GM21717 (cell line): ENCODE results near the gene GRM3.

Experiments
- ATAC-seq: cut with Tn5 transposase; IDR thresholded peaks from one replicate; pipeline ENCODE4 v1.9.1; 2021; ENCODE audit warnings: mild to moderate bottlenecking, moderate library complexity; ENCODE audit not compliant: unreplicated experiment

GRM3 gene

DNA sequence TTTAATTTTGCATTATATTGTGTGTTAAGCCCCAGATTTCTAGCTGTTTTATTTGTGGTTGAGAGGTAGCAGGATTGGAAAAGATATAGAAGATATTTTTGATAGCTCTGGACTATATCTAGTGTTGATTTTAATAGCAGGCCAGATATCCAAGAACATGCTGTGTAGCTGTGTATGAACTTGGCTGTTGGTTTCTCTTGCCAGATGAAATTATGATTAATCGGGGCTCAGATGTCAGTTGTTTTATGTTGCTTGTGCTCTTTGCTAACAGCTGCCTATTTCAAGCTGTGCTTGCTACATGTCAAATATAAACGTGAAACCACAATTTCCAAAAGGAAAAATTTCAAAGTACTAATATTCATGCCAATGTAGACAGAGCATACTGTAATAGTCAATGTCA is 141.1 kb downstream of the GRM3 start:
- ATAC-seq, result no peak

DNA sequence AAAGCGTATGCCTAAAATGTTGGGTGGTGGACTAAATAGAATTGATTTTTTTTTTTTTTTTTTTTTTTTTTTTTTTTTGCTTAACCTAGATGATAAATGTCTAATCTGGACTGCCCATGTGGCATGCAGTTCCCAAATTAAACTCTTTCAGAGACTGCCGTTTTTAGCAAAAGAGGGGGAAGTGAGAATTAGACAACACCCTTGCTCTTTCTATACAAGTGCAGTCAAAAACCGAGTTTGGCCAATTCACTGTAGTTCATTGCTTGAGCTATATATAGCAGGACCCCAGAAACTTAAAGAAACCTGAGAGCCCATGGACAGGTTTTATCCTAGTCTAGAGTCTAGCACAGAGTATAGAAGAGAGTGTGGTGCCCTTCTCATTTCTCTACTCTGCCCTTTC is 141.9 kb downstream of the GRM3 start:
- peak; percentile 93 for ATAC-seq

DNA sequence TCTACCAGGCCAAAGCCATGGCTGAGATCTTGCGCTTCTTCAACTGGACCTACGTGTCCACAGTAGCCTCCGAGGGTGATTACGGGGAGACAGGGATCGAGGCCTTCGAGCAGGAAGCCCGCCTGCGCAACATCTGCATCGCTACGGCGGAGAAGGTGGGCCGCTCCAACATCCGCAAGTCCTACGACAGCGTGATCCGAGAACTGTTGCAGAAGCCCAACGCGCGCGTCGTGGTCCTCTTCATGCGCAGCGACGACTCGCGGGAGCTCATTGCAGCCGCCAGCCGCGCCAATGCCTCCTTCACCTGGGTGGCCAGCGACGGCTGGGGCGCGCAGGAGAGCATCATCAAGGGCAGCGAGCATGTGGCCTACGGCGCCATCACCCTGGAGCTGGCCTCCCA is 142.7 kb downstream of the GRM3 start:
- ATAC-seq, result no peak

DNA sequence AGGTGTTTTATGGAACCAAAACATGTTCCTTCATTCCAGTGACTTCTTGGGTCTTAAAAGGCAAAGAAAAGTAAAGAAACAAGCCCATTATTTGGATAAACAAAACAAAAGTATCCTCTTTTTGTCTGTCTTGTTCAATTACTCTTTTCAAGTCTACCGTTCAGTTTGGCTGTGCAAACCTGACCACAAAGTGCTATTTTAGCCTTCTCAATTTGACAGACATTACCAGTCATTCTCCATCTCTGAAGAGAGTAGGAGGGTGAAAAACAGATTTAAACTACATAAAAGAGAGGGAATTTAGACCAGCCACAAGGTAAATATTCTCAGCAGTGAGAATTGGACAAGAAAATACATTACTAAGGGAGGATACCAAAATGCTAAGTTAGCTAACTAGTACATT is 145.2 kb downstream of the GRM3 start:
- ATAC-seq, result peak; percentile 36

DNA sequence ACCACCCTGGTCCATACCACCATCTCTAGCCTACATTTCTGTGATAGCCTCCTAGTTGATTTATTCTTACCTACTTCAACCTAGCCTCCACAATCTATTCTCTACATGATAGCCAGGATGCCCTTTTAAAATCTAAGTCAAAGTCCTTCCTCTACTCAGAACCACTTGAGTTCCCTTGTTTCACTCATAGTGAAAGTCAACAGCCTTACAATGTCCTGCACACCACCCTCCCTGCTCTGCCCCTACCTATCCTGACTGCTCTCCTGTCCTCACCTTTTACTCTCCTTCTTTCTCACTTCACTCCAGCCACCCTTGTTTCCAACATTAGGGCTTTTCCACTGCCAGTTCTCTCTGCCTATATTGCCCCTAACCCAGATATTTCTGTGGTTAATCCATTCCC is 146.7 kb downstream of the GRM3 start:
- ATAC-seq, result peak; percentile 50

DNA sequence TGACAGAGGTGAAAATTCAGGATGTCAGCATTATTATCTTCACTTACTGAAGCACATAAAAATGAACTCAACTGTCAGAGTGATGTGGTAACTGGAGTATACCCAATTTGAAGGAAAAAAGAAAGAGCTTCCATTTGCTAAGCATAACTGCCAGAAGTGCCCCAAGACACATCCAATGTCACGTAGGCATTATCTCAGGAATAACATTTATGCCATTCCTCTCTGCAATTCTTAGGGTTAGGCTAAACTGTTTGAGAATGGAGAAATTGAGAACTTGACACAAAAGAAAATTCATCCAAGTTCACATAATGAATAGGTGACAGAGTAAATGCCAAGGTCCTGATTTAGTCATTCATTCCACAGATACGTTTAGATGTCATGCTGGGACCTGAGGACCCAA is 148.6 kb downstream of the GRM3 start:
- no peak for ATAC-seq

DNA sequence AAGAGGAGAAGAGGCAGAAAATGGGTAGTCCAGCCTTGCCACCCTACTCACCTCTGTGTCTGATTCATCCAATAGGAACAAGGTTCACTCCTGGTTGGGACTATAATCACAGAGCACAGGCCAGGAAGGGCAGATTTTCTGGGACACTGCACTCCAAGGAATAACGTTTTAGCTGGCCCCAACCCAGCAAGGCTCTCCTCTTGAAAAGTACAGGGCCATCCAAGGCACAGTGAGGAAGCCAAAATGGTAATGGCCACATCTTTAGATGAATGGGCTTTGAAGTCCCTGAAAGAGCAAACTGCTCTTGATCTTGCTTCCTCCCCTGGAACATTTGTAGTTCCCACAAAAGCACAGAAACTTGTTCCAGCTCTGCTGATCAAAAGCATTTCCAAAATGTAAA is 149.4 kb downstream of the GRM3 start:
- ATAC-seq, result no peak

DNA sequence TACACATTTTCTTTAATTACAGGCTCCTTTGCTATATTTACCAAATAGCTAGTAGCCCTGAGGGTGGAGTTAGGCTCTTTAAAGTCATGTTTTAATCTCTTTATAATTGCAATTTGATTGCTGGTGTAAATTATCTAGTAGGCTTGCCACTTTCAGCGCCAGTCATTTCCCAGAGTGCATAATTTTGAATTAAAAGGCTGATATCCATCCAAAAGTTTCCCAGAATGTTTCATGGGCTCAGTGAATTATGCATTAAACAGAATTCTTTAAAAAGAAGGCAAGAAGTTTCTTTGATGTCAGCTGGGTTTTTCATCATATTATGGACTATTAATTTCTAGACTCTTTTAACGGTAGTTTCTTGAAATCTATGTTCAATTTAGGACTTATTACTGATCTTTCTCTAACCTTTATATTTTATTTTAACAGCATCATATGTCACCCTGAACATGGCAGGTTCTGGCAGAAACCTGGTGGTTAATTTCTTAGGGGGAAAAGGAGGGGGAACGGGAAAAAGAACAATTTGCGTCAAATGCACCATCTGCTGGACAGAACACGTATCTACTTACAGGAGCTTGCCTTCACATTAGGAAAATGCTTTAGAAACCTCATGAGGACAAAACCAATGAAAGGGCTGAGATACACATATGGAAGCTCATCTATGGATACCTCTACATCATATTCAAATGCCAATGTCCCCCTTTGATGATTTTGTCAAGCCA is 171.1 kb downstream of the GRM3 start:
- ATAC-seq, result no peak

DNA sequence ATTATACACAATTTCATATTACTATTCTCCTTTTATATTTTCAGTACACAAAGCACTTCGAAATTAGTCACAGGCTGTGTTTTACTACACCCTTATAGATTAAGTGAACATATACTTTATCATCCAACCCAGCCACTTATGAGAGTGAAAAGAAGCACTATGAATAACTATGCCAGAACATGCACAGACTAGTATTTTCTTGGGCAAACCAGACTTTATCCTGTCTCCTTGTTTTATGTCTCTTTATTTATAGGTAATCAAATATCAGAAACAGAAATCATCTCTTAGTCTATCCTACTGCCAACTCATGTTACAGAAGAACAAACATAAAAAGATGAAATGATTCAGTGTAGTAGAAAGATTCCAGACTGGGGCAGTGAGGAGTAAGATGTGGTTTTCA is 171.8 kb downstream of the GRM3 start:
- no peak for ATAC-seq

DNA sequence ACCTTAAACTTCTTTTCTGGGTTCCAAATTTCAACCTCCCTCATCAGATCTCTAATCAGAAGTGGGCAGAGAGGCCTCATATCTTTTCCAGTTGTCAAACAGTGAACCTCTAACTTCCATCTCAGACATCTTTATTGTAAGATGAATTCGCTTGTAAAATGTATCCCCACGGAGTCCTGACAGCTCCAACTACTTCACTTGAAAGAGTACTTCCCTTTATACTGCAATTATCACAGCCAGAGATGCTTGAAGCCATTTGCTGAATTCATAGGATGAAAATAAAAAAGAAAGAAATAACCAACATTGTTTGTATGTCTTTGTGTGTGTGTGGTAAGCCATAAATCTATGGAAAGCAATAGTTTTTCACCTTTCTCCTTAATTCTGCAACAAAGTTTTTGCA is 175.2 kb downstream of the GRM3 start:
- no peak for ATAC-seq

DNA sequence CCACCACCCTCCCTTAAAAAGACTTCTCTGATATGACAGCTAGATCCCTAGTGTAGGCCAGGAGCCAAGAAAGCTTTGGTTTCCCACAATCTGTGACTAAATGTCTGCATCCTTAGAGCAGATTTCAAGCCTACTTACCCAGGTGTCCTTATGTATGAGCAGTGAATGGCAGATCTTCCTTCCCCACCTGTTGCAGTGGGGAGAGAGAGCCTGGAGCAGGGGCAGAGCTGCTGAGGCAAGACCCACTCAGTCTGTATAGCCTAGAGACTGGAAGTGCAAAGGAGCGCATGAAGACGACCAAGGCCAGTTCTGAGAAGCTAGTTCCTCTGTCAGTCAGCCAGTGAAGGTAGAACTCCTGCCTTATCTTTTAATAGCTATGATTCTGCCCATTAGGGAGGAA is 180.1 kb downstream of the GRM3 start:
- no peak for ATAC-seq

DNA sequence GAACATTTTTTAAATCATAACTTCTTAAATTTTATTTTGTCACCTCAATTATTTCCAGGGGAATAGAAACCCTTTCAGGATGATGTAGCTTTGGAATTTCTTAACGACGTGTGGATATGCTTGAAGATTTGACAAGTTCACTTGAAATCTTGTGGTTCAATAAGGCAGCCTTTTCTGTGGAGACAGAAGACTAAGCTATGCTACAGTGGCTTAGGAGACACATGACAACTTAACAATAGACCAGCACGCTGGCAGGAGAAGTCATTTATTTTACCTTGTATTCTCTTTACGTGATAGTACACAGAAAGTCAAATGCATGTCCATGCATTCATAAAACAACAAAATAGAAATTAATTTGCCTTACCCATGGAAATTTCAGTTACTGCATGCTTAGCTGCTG is 181.6 kb downstream of the GRM3 start:
- ATAC-seq, result no peak

DNA sequence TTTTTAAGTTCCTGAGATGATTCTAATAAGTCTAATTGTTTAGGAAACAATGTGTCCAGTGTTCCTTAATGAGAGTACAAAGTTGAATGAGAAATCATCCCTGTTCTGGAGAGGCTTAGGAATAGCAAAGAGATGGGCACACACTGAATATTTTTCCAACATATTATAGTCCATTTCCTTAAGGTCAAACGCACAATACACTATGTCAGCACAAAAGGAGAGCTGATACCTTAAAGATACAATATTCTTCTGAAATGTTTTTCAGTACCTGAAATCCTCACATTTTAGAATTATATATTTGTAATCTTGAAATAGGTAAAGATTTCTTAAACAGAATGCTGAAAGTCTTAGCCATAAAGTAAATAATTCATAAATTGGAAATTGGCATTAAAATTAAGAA is 183.2 kb downstream of the GRM3 start:
- ATAC-seq, result no peak

DNA sequence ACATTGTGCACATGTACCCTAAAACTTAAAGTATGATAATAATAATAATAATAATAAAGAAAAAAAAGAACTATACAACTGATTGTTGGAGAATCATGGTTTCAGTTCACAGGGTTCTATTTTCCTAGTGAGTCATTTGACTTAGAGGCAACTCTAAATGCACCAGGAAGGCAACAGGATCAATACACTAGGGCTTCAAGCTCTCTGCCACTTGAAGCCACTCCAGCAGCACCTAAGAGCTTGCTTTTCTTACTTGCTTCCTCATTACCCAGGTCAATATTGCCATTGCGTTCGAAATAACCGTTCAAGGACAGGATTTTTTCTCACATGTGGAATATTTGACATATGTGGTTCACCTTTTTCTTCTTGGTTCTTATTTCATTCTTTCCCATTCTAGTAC is 189.7 kb downstream of the GRM3 start:
- ATAC-seq, result no peak

DNA sequence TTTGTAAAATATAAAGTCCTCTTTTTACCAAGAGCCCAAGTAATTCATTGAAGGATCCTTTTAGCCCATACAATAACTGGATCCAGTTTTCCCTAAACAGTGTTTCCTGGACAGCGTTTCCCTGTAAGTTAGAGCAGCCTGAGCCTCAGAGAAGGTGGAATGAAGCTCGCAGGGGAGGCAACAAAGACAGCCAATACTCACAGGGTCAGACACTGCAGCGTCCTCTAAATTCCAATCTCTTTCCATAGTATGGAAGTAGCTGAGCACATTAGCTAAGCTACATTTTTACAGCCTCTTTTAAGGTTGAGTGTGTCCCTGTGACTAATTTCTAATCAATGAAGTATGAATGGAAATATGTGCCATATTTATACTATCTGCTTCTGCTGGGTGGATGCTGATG is 193.5 kb downstream of the GRM3 start:
- ATAC-seq, result no peak

DNA sequence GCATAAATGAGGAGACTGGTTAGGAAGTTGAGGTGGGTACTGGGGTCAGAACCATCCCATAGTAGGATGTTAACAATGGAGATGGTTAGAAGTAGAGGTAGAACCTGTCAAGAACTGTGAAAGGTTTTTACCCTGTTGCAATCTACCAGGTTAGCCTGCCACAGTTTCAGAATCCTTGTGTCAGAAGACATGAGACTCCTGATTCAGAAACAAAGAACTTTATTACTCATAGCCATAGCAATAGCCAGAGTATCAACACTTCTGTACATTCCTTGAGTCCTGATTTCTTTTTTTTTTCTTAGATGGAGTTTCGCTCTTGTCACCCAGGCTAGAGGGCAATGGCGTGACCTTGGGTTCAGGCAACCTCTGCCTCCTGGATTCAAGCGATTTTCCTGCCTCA is 200.9 kb downstream of the GRM3 start:
- no peak for ATAC-seq

DNA sequence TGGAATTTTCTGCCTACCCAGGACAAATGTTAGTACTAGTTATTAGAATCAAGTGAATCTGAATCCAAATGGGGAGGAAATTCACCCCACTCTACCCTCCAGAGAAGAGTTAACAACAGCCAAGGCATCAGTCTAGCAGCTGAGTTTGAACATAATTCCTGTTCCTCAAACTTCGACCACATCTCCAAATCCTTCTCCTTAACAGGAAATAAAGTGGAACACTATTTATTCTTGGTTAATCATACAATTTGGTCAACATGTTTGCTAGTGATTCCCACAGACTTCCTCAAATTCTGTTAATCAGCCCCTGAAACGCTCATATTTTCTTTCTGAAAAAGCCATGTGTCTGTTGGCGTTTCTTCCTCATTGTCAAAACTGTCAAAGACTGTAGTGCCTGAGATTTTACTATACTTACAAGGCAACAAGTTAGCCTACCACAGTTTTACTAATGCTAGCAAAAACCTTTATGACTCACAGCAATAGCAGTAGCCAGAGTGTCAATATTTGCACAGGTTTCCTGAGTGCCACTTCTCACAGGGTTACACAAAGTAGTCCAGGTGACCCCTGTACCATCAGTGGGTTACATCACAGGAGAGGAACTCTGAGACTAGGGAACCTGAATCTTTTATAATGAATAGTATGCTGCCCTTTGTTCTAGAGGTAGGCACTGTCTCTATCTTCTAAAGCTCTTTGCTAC is 202.9 kb downstream of the GRM3 start:
- no peak for ATAC-seq

DNA sequence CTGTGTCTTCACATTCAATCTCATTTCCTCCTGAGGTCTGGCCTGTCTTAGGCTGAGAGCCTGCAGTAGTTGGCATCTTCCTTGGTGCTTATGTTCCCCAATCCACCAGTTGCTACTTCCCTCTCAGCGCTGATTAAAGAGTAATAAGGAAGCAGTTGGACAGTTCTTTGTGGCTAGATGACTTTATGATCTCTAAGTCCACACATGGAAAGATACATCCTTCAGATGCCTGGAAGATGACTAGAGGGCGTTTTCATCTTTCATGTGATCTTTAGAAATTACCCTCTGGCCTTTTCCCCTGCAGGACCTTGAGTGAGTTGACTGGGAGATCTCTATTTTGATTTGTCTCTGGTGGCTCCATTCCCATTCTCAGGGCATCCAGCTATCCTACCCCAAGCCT is 204.5 kb downstream of the GRM3 start:
- no peak for ATAC-seq

DNA sequence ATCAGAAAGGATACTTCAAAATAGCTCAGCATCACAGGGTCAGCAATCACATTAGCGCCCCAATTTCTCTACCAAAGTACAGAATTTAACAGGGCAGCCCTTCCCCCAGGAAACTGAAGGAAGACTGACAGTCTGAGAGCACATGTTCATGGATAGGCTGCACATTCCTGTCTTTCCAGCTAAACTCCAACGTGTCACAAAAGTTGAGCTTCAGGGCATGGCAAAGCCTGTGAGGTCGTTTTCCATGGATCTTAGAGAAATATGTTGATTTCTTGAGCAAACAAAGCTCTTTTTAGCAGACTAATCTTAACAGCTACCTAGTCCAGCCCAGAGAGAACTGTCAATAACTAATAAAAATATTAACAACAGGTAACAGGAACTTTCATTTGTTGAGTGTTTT is 207.9 kb downstream of the GRM3 start:
- no peak for ATAC-seq

DNA sequence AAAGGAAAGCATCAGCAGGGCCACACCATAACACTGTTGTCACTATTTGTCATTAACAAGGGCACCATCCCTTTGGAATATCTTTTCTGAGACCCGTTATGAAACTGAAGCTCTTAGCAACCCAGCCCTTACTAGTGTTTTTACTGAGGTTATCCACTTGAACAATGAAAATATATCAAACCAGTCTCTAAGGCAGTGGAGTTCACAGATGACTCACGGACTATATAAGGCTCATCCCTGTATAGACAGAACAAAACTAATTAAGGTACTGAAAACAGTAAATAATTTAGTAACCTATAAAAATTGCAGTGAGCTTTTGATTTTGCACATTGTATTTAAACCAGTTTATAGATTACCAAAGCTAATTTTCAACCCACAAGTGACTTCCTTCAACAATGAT is 219.7 kb downstream of the GRM3 start:
- peak; percentile 82 for ATAC-seq

DNA sequence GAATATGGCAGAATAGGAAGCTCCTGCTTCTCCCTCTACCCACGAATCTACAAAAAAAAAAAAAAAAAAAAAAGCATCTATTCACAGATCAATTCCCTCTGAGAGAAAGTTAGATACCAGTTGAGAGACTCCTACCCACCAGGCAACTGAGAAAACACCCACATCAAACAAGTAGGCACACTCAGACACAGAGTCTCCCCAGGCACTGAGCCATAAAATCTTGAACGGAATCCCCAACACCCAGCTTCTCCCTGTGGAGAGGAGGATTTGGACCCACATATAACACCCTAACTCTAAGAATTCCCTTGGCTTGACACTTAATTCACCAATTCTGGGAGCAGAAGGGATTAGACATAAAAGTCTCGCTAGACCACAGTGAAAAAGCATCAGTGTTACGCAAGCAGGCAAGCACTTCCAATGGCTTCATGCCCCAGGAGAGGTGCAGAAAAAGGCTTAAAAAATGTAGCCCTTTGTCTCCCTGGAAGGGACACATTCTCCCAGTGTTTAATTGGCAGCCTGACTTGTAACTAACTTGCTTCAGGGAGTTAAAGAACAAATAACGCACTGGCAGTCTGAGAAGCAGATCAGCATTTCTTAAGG is 223.6 kb downstream of the GRM3 start:
- no peak for ATAC-seq

DNA sequence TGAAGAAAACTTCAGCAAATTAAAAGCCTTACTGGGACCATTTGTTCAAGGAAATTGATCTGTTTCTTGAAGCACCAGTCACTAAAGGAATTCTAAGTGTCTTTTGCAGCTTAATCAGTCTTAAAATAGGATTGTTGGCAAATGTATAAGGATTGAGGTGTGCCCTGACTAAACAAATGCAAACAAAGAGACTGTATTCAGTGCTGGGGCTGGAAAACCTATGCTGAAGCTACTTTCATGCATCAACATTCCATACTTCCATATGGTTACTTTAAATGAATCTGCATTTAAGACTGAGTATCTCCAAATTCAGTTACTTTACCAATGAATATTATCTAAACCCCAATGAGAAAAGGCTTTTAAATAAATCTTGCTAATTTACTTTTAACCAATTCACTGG is 232.4 kb downstream of the GRM3 start:
- ATAC-seq, result no peak
